ENCODE data around the gene SLC39A8. TPM values are rescaled to one million over a fixed set of nuclear protein-coding genes. Genes with fewer than 3 reads are reported as not detected.
"Not testable (repeated sequence)": the region's sequence is repeated elsewhere in the genome, so short reads cannot be mapped to it uniquely, and the experiment has no call there.

The SLC39A8 gene
- polyA plus RNA-seq (ENCODE audit: insufficient read length) = 2.7 TPM

DNA sequence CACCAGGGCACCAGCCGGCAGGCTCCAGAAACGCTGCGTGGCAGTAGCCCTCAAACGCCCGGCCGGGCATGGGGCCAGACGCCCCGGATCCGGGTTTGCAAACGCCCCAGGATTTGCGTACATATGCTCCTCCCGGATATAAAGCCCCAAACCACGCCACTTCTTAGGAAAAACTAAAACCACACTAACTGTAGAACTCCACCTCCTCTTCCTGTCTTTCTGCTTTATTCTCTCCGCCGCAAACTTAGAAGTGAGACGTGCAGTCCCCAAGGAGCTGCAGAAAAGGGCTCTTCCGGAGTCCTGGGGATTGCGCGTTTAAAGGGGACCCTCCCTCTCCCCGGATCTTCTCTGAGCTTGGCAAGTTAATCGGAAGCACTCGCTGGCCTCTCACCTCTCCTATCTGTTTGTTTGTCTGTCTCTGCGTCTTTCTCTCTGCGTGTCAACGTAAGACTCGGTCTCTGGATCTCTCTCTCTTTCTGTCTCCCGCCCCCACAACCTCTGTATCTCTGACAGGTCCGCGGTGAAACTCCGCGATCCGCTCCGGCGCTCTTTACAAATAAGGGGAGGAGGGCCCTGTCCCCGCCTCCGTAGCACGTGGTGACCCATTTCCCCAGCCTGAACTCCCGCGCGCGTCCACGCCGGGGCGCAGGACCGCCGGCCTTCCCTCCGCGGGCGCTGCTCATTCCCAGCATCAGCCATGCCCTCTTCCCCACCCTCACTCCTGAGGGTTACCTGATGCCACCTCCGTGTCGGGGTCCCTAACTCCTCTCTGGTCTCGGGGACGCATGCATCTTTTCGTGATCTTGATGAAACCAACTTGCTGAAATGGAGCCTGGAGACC, at the start of gene SLC39A8:
TSS of gene SLC39A8 (minus strand) at position 529 of the 841 bp plus-strand sequence. CDS start 820 bp downstream, outside the sequence.
- DNase-seq = peak; percentile 85

GRCh38 chr4:102392033-102392744, 46.9 kb upstream of the SLC39A8 start:
- no peak for DNase-seq

DNA sequence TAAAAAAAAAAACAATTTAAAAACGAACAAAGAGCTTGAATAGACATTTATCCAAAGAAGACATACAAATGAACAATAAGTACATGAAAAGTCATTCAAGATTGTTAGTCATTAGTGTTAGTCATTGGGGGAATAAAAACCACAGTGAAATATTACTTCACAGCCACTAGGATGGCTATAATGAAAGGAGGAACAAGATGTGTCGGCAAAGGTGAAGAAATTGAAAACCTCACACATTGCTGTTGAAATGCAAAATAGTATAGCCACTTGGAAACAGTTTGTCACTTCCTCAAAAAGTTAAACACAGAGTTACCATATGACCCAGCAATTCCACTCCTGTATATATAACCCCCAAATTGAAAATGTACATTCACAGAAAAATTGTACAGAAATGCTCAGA, 45.2 kb upstream of the SLC39A8 start:
- no peak for DNase-seq

- no peak for DNase-seq
Measured at GRCh38 chr4:102388611-102389010, 43.3 kb upstream of the SLC39A8 start.

GRCh38 chr4:102387552-102388150, 42.4 kb upstream of the SLC39A8 start:
- DNase-seq = no peak

DNA sequence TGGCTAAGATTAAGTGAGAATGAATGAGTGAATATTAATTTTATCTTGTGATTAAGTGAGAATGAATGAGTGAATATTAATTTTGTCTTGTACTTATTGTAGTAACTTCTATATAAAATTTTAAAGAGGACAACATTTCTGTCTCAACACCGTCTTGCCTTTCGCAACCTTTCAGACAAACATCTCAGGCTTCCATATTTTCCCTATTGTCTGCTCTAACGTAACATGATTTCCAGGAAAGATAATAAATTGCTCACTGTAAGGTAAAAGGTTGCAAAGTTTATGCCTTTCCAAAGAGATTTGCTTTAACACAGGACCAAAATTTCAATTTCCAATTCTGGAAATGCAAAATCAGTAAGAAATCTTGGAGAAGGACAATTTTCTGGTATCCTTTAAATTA, 41.7 kb upstream of the SLC39A8 start:
- DNase-seq = no peak

- DNase-seq = not testable (repeated sequence)
Measured at GRCh38 chr4:102380253-102380652, 35.0 kb upstream of the SLC39A8 start.

GRCh38 chr4:102362922-102363432, 17.7 kb upstream of the SLC39A8 start:
- no peak for DNase-seq

GRCh38 chr4:102358128-102358527, 12.8 kb upstream of the SLC39A8 start:
- no peak for DNase-seq

DNA sequence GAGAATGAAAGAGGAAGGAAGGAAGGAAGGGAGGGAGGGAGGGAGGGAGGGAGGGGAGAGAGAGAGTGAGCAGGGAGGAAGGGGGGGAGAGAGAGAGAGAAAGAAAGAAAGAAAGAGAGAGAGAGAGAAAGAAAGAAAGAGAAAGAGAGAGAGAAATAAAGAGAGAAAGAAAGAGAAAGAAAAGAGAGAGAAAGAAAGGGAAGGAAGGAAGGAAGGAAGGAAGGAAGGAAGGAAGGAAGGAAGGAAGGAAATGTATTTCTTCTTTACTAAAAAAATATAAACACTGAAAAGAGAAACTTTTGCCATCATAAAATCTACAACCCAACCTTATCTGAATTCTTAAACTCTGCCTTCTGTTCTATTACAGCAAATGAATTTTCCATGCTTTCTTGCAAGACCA, 12.4 kb upstream of the SLC39A8 start:
- DNase-seq = not testable (repeated sequence)

DNA sequence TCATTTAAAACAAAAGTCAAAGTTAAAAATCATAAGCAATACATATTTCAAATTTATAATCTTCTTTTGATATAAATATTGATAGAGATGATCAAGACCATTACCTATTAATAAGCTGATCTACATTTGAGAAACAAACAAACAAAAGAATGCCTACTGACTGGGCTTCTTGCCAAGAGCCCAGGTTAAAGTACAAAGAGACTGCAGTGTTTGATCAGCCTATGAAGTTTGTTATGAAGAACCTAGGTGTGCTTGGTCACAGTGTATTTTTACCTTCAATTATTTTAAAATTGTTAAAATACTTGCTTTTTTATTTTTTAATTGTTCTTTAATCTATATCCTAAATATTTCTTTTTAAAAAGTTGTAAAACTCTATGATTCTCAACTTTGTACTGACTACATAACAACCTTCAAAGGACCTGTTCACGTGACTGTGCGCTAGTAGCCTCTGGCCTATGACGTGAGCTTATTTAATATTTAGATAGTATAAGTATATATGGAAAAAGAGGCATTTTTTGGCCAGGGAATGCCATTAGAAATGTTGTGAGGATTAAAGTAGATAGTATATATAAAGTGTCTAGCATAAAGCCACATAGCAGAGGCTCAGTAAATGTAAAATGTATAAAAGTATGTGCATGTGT, 11.4 kb upstream of the SLC39A8 start:
- DNase-seq = no peak

DNA sequence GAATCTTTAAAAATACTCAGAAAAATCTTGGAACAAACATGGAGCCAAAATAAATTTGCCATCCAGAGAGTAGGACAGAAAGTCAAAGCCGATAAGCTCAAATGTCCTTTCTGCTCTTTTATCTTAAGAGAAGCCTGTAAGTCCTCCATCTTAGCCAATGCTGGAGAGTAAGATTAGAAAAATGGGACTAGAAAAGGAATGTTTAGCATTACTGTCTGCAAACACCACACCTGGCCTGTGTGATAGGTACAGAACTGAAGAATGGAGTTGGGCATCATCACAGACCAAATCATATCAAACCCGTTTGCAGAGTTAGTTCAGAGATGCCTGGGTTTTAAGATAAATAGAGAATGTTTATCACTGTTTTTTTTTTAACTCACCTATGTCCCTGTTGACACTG, 10.5 kb upstream of the SLC39A8 start:
- DNase-seq = no peak

DNA sequence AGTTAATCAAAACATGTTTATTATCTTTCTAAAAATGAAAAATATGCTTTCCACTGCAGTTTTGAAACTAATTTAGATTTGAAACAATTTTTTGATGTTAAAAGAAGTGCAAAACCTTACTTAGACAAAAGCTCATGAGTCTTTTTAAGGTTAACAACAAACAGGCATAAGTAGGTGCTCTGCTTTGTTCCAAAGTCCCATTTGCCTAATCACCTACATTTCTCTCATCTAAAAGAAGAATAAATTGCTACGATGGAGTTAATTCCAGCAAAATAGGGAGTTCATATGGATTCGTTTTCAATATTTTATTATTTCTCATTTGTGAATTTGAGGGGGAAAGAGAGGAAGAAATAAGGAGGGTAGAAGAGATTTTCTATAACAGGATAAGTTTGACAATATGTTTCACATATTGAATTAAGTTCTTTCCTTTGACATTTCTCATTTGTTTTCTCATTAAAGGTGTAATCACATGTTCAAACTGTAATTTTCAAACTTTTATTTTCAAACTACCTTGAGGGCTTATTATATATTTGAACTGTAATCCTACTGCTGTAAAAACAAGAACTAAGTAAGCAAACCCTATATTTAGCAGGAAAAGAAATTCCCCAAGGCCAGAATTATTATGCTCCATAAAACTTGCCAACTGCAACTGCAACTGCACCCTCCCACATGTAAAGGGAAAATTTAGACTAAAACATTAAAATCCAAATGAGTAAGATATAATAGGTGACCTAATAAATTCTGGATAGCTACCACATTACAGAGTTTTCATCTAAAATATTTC, 9.6 kb upstream of the SLC39A8 start:
- no peak for DNase-seq

DNA sequence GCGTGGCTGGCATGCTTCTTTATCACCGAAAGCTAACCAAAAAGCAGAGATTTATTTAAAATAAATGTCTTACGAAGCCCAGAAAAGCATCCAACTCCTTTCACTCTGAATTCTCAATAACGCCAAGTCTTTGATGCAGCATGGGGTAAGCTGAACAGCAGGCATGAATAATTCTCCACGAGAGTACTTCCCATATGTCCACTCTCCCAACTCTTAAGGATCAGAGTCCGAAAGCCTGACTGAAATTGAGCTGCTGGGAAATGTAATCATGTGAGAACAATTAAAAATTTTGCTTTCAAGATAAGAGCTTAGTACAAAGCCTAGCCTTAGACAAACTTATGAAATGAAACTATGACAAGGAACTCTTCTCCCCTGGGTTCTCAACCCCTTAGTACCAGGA, 7.5 kb upstream of the SLC39A8 start:
- DNase-seq = no peak

GRCh38 chr4:102350634-102351033, 5.4 kb upstream of the SLC39A8 start:
- DNase-seq = no peak

GRCh38 chr4:102348701-102349100, 3.4 kb upstream of the SLC39A8 start:
- no peak for DNase-seq

GRCh38 chr4:102345795-102346100, 466 bp upstream of the SLC39A8 start:
- DNase-seq = no peak

GRCh38 chr4:102344520-102344953, 745 bp downstream of the SLC39A8 start:
- DNase-seq = peak; percentile 56

GRCh38 chr4:102343964-102344519, 1.2 kb downstream of the SLC39A8 start:
- DNase-seq = no peak

DNA sequence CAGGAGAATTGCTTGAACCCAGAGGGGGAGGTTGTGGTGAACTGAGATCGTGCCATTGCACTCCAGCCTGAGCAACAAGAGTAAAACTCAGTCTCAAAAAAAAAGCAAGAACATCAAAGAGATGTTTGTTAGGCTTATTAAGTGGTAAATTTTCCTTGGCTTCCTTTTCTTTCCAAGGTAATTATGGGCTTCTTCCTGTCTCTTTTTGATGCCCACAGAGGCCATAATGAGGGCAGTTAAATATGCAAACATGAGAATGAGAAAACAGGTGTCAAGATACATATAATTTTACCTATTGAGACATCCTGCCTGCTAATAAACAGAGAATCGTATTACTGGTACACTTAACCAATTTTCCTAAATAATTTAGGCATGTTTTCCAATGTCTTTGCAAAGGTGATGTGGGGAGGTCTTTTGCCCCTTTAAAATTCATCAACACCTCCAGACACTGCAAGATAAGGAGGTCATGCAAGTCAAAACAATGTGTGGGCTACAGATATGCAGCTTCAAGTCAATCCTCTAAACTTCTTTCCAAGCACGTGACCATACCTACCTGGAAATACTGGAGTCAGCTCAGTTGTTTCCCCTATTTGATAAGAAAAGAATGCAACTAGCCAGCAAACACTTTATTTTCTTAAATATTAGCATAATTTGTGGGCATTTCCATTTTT, 2.7 kb downstream of the SLC39A8 start:
- no peak for DNase-seq

DNA sequence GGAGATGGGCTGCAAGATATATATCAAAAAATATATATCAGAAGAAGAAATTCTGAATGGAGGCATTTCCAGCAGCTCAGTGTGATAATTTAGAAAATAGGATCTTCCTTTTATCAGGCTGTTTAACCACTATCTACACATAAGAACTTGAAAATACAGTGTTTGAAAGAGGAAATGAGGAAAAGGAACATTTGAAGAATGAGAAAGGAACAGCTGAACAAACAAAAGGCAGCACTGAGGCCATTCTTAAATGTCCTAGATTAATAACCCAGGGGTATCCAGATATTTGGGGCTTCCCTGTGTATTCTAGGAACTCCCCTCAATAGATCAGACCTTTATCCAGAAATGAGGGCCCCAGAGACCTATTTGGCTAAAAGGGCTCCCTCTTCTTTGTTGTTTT, 4.1 kb downstream of the SLC39A8 start:
- no peak for DNase-seq

Measured in hindlimb muscle (tissue), 1 donor.